GM18907 (cell line): ENCODE measurements around the gene ACYP1.
"Not testable (repeated sequence)": the region's sequence is repeated elsewhere in the genome, so short reads cannot be mapped to it uniquely, and the experiment has no call there.

Experiments used
- ATAC-seq: cut with Tn5 transposase; IDR thresholded peaks from one replicate; pipeline ENCODE4 v1.9.1; 2021; ENCODE audit warnings: mild to moderate bottlenecking, moderate library complexity; ENCODE audit not compliant: unreplicated experiment

The ACYP1 gene

GRCh38 chr14:75068294-75069120 is 4.7 kb upstream of the ACYP1 start:
- no peak for ATAC-seq

- ATAC-seq, result not testable (repeated sequence)
These were observed 3.9 kb upstream of the ACYP1 start for GRCh38 chr14:75067765-75068164.

- ATAC-seq, result no peak
These were observed 3.4 kb upstream of the ACYP1 start for GRCh38 chr14:75067212-75067611.

- no peak for ATAC-seq
These were observed 2.9 kb upstream of the ACYP1 start for GRCh38 chr14:75066691-75067090.

GRCh38 chr14:75064205-75064567 is 362 bp upstream of the ACYP1 start:
- no peak for ATAC-seq

GRCh38 chr14:75063013-75063412 is 811 bp downstream of the ACYP1 start:
- no peak for ATAC-seq

GRCh38 chr14:75060420-75060819 is 3.4 kb downstream of the ACYP1 start:
- ATAC-seq, result no peak

GRCh38 chr14:75059642-75060041 is 4.2 kb downstream of the ACYP1 start:
- ATAC-seq, result no peak

GRCh38 chr14:75054421-75054820 is 9.4 kb downstream of the ACYP1 start:
- no peak for ATAC-seq

GRCh38 chr14:75053396-75054291 is 10.2 kb downstream of the ACYP1 start:
- no peak for ATAC-seq

- ATAC-seq, result no peak
These were observed 12.3 kb downstream of the ACYP1 start for GRCh38 chr14:75051556-75051899.

GRCh38 chr14:75050852-75051555 is 12.8 kb downstream of the ACYP1 start, which contains the start of gene MLH3:
Gene MLH3 (minus strand): TSS chr14:75051467. CDS start chr14:75049655, 1,812 bp downstream.
- ATAC-seq, result peak; percentile 59

GRCh38 chr14:75049731-75050201 is 14.1 kb downstream of the ACYP1 start:
- no peak for ATAC-seq

- no peak for ATAC-seq
These were observed 14.7 kb downstream of the ACYP1 start for GRCh38 chr14:75049136-75049535.

GRCh38 chr14:75048101-75048500 is 15.7 kb downstream of the ACYP1 start:
- ATAC-seq, result no peak

- no peak for ATAC-seq
These were observed 16.3 kb downstream of the ACYP1 start for GRCh38 chr14:75047506-75047905.

GRCh38 chr14:75046899-75047298 is 16.9 kb downstream of the ACYP1 start:
- ATAC-seq, result no peak

- no peak for ATAC-seq
These were observed 17.5 kb downstream of the ACYP1 start for GRCh38 chr14:75046275-75046674.

GRCh38 chr14:75044752-75045151 is 19.1 kb downstream of the ACYP1 start:
- no peak for ATAC-seq

- ATAC-seq, result no peak
These were observed 19.5 kb downstream of the ACYP1 start for GRCh38 chr14:75044322-75044721.

- no peak for ATAC-seq
These were observed 21.8 kb downstream of the ACYP1 start for GRCh38 chr14:75042035-75042434.
